IPS-11a (cell line): ENCODE measurements around the gene MSRB3.

Experiments used
- H3K4me3 ChIP-seq: one replicate; pipeline ENCODE4 v1.5.1; 2013; ENCODE audit warnings: low read depth, low read length, control low read depth

Gene MSRB3

GRCh38 chr12:65278576-65279368, at the start of gene MSRB3:
Gene MSRB3 (plus strand): TSS chr12:65278683. CDS start chr12:65308580, 29,897 bp downstream.
- peak within 1 kb of the TSS; percentile 84 for H3K4me3 ChIP-seq

GRCh38 chr12:65229441-65229840, 49.0 kb upstream of the MSRB3 start:
- H3K4me3 ChIP-seq = no peak overlapping the region

- H3K4me3 ChIP-seq = no peak overlapping the region
Observed at GRCh38 chr12:65232476-65233077, 45.9 kb upstream of the MSRB3 start.

GRCh38 chr12:65237153-65237552, 41.3 kb upstream of the MSRB3 start:
- no peak overlapping the region for H3K4me3 ChIP-seq

- no peak overlapping the region for H3K4me3 ChIP-seq
Observed at GRCh38 chr12:65238609-65239008, 39.9 kb upstream of the MSRB3 start.

GRCh38 chr12:65248656-65249633, 29.5 kb upstream of the MSRB3 start:
- H3K4me3 ChIP-seq = no peak overlapping the region

- no peak overlapping the region for H3K4me3 ChIP-seq
Observed at GRCh38 chr12:65252515-65252914, 26.0 kb upstream of the MSRB3 start.

GRCh38 chr12:65257986-65258385, 20.5 kb upstream of the MSRB3 start:
- H3K4me3 ChIP-seq = no peak overlapping the region

GRCh38 chr12:65259501-65259900, 19.0 kb upstream of the MSRB3 start:
- H3K4me3 ChIP-seq = no peak overlapping the region

- no peak overlapping the region for H3K4me3 ChIP-seq
Observed at GRCh38 chr12:65263777-65264176, 14.7 kb upstream of the MSRB3 start.

GRCh38 chr12:65266408-65266807, 12.1 kb upstream of the MSRB3 start:
- no peak overlapping the region for H3K4me3 ChIP-seq

- H3K4me3 ChIP-seq = no peak overlapping the region
Observed at GRCh38 chr12:65269603-65270002, 8.9 kb upstream of the MSRB3 start.

GRCh38 chr12:65274602-65275272, 3.7 kb upstream of the MSRB3 start:
- no peak overlapping the region for H3K4me3 ChIP-seq

- H3K4me3 ChIP-seq = no peak overlapping the region
Observed at GRCh38 chr12:65275627-65276026, 2.9 kb upstream of the MSRB3 start.

- H3K4me3 ChIP-seq = no peak overlapping the region
Observed at GRCh38 chr12:65276916-65277530, 1.5 kb upstream of the MSRB3 start.

GRCh38 chr12:65277994-65278575, 398 bp upstream of the MSRB3 start:
- H3K4me3 ChIP-seq = peak overlapping the region; percentile 84

GRCh38 chr12:65279369-65280112, 1.1 kb downstream of the MSRB3 start:
- peak overlapping the region; percentile 84 for H3K4me3 ChIP-seq

- no peak overlapping the region for H3K4me3 ChIP-seq
Observed at GRCh38 chr12:65280306-65280705, 1.8 kb downstream of the MSRB3 start.

GRCh38 chr12:65282840-65283239, 4.4 kb downstream of the MSRB3 start:
- no peak overlapping the region for H3K4me3 ChIP-seq
